ENCODE results near the gene ARRDC1. TPM values are rescaled to one million over a fixed set of nuclear protein-coding genes. Genes with fewer than 3 reads are reported as not detected.

Gene ARRDC1
- total RNA-seq, 1 donor from 2014 or later = 73.1 TPM

DNA sequence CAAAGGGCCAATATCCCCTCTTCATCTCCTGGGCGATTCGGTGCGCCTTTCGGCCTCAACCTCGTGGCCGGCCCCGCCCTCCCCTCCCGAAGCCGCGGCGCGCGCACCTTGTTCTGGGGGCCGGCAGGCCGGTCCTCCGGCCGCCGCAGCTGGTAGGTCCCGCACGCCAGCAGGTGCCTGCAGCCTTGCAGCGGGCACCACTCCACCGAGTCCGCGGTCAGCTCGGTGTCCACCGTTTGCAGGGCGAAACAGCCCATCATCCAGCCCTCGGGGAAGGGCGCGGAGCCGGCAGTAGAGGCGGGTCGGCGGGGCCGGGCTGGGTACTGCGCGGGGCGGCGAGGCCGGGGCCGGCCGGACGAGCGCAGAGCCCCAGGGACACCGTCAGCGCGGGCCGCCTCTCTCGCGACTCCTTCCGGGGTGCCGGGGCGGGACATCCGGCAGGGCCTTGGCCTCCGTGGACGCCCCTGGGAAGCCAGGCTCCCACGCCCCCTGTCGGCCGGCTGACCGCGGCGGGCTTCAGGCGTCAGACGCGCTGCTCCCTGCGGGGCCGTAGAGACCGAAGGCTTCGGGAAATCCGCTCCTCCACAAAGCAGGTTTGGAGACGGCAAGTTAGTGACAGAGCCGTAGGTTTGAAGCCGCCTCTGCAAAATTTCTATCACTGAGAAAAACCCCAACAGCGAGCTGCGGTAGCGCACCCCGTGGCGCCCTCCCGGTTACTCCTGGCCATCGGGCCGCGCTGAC lies 26.8 kb upstream of the ARRDC1 start, which contains the start of gene DPH7:
DPH7 (minus strand) TSS at position 408 of the 741 bp plus-strand sequence; CDS start at position 260, 148 bp downstream.
- Mint-ChIP-seq H3K9me3 (no peaks in the 10 kb centered on the region), H3K4me1 (ENCODE audit: low read depth) (peaks cover 18% of the 10 kb centered on the region), H3K27me3 (ENCODE audit: low read depth) (no peaks in the 10 kb centered on the region), H3K4me3 (ENCODE audit: low read depth) (peak within 1 kb of the TSS; percentile 84), H3K36me3 (ENCODE audit: low read depth) (peaks cover 52% of the 10 kb centered on the region), H3K27ac (peak within 1 kb of the TSS; percentile 42)
- peak; percentile 91 for DNase-seq (ENCODE audit: low spot score)
- intact Hi-C loops (cut with micrococcal nuclease) = loop anchor here (2.0 to 5.0 kb wide), 2 partner anchors 28 to 39 kb away; partner anchors contain the start of genes EHMT1, MRPL41 and PNPLA7

GRCh38 chr9:137579259-137579604 lies 26.3 kb upstream of the ARRDC1 start:
- Mint-ChIP-seq H3K4me3 (ENCODE audit: low read depth) (peak overlapping the region; percentile 84), H3K27me3 (ENCODE audit: low read depth) (no peaks in the 10 kb centered on the region), H3K27ac (peak overlapping the region; percentile 42), H3K9me3 (no peaks in the 10 kb centered on the region), H3K4me1 (ENCODE audit: low read depth) (peaks cover 18% of the 10 kb centered on the region), H3K36me3 (ENCODE audit: low read depth) (peaks cover 49% of the 10 kb centered on the region)
- intact Hi-C loops (cut with micrococcal nuclease) = loop anchor here (2.0 to 5.0 kb wide), 2 partner anchors 28 to 38 kb away; partner anchors contain the start of genes EHMT1, MRPL41 and PNPLA7
- DNase-seq (ENCODE audit: low spot score) = no peak

GRCh38 chr9:137580209-137580953 lies 25.1 kb upstream of the ARRDC1 start:
- DNase-seq (ENCODE audit: low spot score) = no peak
- Mint-ChIP-seq H3K9me3 (no peaks in the 10 kb centered on the region), H3K36me3 (ENCODE audit: low read depth) (peaks cover 44% of the 10 kb centered on the region), H3K27me3 (ENCODE audit: low read depth) (no peaks in the 10 kb centered on the region), H3K4me1 (ENCODE audit: low read depth) (peaks cover 17% of the 10 kb centered on the region), H3K4me3 (ENCODE audit: low read depth) (no peak overlapping the region), H3K27ac (no peak overlapping the region)
- intact Hi-C loops (cut with micrococcal nuclease) = no loop called here

- H3K36me3 Mint-ChIP-seq (ENCODE audit: low read depth) = peaks cover 41% of the 10 kb centered on the region
- H3K4me3 Mint-ChIP-seq (ENCODE audit: low read depth) = no peak overlapping the region
- intact Hi-C loops (cut with micrococcal nuclease) = no loop called here
- no peak for DNase-seq (ENCODE audit: low spot score)
- H3K4me1 Mint-ChIP-seq (ENCODE audit: low read depth) = peaks cover 11% of the 10 kb centered on the region
- H3K27me3 Mint-ChIP-seq (ENCODE audit: low read depth) = no peaks in the 10 kb centered on the region
- no peaks in the 10 kb centered on the region for H3K9me3 Mint-ChIP-seq
- H3K27ac Mint-ChIP-seq = no peak overlapping the region
These were observed 24.5 kb upstream of the ARRDC1 start for GRCh38 chr9:137580954-137581322.

- intact Hi-C loops (cut with micrococcal nuclease) = no loop called here
- DNase-seq (ENCODE audit: low spot score) = no peak
These were observed 23.9 kb upstream of the ARRDC1 start for GRCh38 chr9:137581361-137582285.

DNA sequence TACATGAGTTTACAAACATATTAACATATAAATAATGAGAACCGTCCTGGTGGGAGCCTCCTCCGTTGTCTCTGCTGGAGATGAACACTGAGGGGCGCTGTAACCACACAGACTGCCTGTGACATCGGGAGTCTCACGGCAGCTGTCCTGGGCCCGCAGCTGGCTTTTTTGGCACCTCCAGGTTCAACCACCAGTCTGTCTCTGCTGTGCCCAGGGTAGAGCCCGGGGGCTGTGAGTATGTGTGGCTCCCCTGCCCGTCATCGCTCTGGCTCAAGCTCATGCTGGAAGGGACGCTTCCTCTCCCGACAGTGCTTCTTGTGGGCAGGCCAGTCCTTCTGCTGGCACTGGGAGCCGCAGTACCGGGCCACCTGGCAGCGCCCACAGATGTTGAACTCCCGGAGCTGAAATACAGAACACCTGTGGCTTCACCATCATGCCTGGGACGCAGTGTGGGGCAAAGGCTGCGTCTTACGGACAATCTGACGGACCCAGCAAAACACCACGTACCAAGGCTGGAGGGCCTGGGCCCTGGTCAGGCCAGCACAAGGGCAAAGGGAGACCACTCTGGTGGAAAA lies 23.1 kb upstream of the ARRDC1 start:
- no peak overlapping the region for H3K4me3 Mint-ChIP-seq (ENCODE audit: low read depth)
- H3K4me1 Mint-ChIP-seq (ENCODE audit: low read depth) = peaks cover 1% of the 10 kb centered on the region
- intact Hi-C loops (cut with micrococcal nuclease) = no loop called here
- H3K27me3 Mint-ChIP-seq (ENCODE audit: low read depth) = no peaks in the 10 kb centered on the region
- H3K27ac Mint-ChIP-seq = no peak overlapping the region
- no peak for DNase-seq (ENCODE audit: low spot score)
- H3K9me3 Mint-ChIP-seq = no peaks in the 10 kb centered on the region
- peaks cover 44% of the 10 kb centered on the region for H3K36me3 Mint-ChIP-seq (ENCODE audit: low read depth)

More at GRCh38 chr9:137581361-137582285, 23.9 kb upstream of the ARRDC1 start:
- Mint-ChIP-seq H3K9me3 (no peaks in the 10 kb centered on the region), H3K27me3 (ENCODE audit: low read depth) (no peaks in the 10 kb centered on the region), H3K36me3 (ENCODE audit: low read depth) (peaks cover 41% of the 10 kb centered on the region), H3K4me1 (ENCODE audit: low read depth) (peaks cover 6% of the 10 kb centered on the region), H3K27ac (no peak overlapping the region), H3K4me3 (ENCODE audit: low read depth) (no peak overlapping the region)

- Mint-ChIP-seq H3K27me3 (ENCODE audit: low read depth) (no peaks in the 10 kb centered on the region), H3K36me3 (ENCODE audit: low read depth) (peaks cover 54% of the 10 kb centered on the region), H3K9me3 (no peaks in the 10 kb centered on the region), H3K4me1 (ENCODE audit: low read depth) (peaks cover 4% of the 10 kb centered on the region), H3K27ac (no peak overlapping the region), H3K4me3 (ENCODE audit: low read depth) (no peak overlapping the region)
- no peak for DNase-seq (ENCODE audit: low spot score)
- intact Hi-C loops (cut with micrococcal nuclease) = no loop called here
These were observed 22.1 kb upstream of the ARRDC1 start for GRCh38 chr9:137583347-137583746.

DNA sequence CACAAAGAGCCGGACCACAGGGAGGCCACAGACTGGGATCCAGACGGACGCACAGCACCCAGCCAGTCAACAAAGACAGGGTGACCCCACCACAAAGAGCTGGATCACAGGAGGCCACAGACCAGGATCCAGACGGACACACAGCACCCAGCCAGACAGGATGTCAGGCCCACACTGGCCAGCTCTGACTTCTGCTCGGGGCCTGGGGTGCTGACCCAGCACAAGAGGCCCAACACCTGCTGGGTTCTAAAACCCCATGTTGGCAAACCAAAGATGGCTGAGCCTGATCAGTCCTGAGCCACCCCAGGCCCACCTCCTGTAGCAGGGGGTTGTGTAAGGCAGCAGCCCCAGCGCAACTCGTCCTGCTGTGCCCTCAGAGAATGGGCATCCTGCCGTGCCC lies 21.5 kb upstream of the ARRDC1 start:
- Mint-ChIP-seq H3K9me3 (no peaks in the 10 kb centered on the region), H3K36me3 (ENCODE audit: low read depth) (peaks cover 60% of the 10 kb centered on the region), H3K27ac (no peak overlapping the region), H3K4me1 (ENCODE audit: low read depth) (peaks cover 4% of the 10 kb centered on the region), H3K27me3 (ENCODE audit: low read depth) (no peaks in the 10 kb centered on the region), H3K4me3 (ENCODE audit: low read depth) (no peak overlapping the region)
- DNase-seq (ENCODE audit: low spot score) = no peak
- intact Hi-C loops (cut with micrococcal nuclease) = no loop called here

GRCh38 chr9:137586854-137587253 lies 18.6 kb upstream of the ARRDC1 start:
- no peaks in the 10 kb centered on the region for H3K27me3 Mint-ChIP-seq (ENCODE audit: low read depth)
- no peak overlapping the region for H3K27ac Mint-ChIP-seq
- no peak overlapping the region for H3K4me3 Mint-ChIP-seq (ENCODE audit: low read depth)
- intact Hi-C loops (cut with micrococcal nuclease) = loop anchor here (5.0 kb wide), 1 partner anchor 50 kb away; no protein-coding TSS in a partner anchor
- no peaks in the 10 kb centered on the region for H3K9me3 Mint-ChIP-seq
- no peak for DNase-seq (ENCODE audit: low spot score)
- H3K4me1 Mint-ChIP-seq (ENCODE audit: low read depth) = peaks cover 6% of the 10 kb centered on the region
- H3K36me3 Mint-ChIP-seq (ENCODE audit: low read depth) = peaks cover 60% of the 10 kb centered on the region

- peaks cover 46% of the 10 kb centered on the region for H3K36me3 Mint-ChIP-seq (ENCODE audit: low read depth)
- no peak for DNase-seq (ENCODE audit: low spot score)
- H3K27me3 Mint-ChIP-seq (ENCODE audit: low read depth) = no peaks in the 10 kb centered on the region
- peaks cover 6% of the 10 kb centered on the region for H3K4me1 Mint-ChIP-seq (ENCODE audit: low read depth)
- intact Hi-C loops (cut with micrococcal nuclease) = loop anchor here (5.0 kb wide), 1 partner anchor 51 kb away; no protein-coding TSS in a partner anchor
- H3K27ac Mint-ChIP-seq = no peak overlapping the region
- peak overlapping the region; percentile 75 for H3K4me3 Mint-ChIP-seq (ENCODE audit: low read depth)
- H3K9me3 Mint-ChIP-seq = no peaks in the 10 kb centered on the region
These were observed 17.2 kb upstream of the ARRDC1 start for GRCh38 chr9:137588311-137588710.

GRCh38 chr9:137588891-137589290 lies 16.6 kb upstream of the ARRDC1 start:
- DNase-seq (ENCODE audit: low spot score) = no peak
- peaks cover 42% of the 10 kb centered on the region for H3K36me3 Mint-ChIP-seq (ENCODE audit: low read depth)
- peaks cover 6% of the 10 kb centered on the region for H3K4me1 Mint-ChIP-seq (ENCODE audit: low read depth)
- intact Hi-C loops (cut with micrococcal nuclease) = loop anchor here (5.0 kb wide), 1 partner anchor 52 kb away; no protein-coding TSS in a partner anchor
- H3K27me3 Mint-ChIP-seq (ENCODE audit: low read depth) = no peaks in the 10 kb centered on the region
- H3K4me3 Mint-ChIP-seq (ENCODE audit: low read depth) = peak overlapping the region; percentile 87
- no peaks in the 10 kb centered on the region for H3K9me3 Mint-ChIP-seq
- H3K27ac Mint-ChIP-seq = no peak overlapping the region

Measured in activated T-helper 2 cell treated with anti-CD3 and anti-CD28 coated beads, Interferon-gamma antibody, Interleukin-2, Interleukin-4, amounts not matched to agents 10 μg/mL and 5 μg/mL and 100 μg/mL, durations not matched to agents 14 hours and 24 hours and 36 hours (primary cell).